Umbilical cord (tissue), 2 donors: ENCODE data around the gene SULT2B1. TPM values are rescaled to one million over a fixed set of nuclear protein-coding genes. Genes with fewer than 3 reads are reported as not detected.

Source experiments
- DNase-seq: peaks from one replicate; pipeline ENCODE4 v3.0.0-alpha.2; 2015; ENCODE audit warnings: low spot score
- total RNA-seq: library from RNA; depleted of rRNA; stranded (reverse); fragments of >200 nt; gene quantifications from one replicate; pipeline ENCODE4 v1.2.3, GENCODE V29; 2014; ENCODE audit warnings: low replicate concordance; ENCODE audit not compliant: insufficient read depth

SULT2B1 gene
- total RNA-seq, 1 donor from 2014 or later, result not detected

- DNase-seq, result no peak
These were observed 81.4 kb downstream of the SULT2B1 start for GRCh38 chr19:48633148-48634035.

GRCh38 chr19:48634036-48634342 lies 82.0 kb downstream of the SULT2B1 start:
- no peak for DNase-seq

- peak; percentile 94 for DNase-seq
These were observed 82.7 kb downstream of the SULT2B1 start for GRCh38 chr19:48634424-48635262.

GRCh38 chr19:48635263-48635965 lies 83.4 kb downstream of the SULT2B1 start:
- DNase-seq, result no peak

- no peak for DNase-seq
These were observed 84.2 kb downstream of the SULT2B1 start for GRCh38 chr19:48635966-48636858.

- no peak for DNase-seq
These were observed 85.0 kb downstream of the SULT2B1 start, which contains the start of gene DBP for GRCh38 chr19:48636859-48637448. Gene DBP (minus strand): TSS chr19:48637379. CDS start chr19:48636994, 385 bp downstream.

- peak; percentile 100 for DNase-seq
These were observed 85.5 kb downstream of the SULT2B1 start for GRCh38 chr19:48637449-48637947.

GRCh38 chr19:48637948-48638830 lies 86.2 kb downstream of the SULT2B1 start:
- DNase-seq, result peak; percentile 94

GRCh38 chr19:48638831-48639381 lies 86.9 kb downstream of the SULT2B1 start:
- DNase-seq, result no peak

GRCh38 chr19:48639483-48640375 lies 87.8 kb downstream of the SULT2B1 start:
- no peak for DNase-seq

GRCh38 chr19:48641850-48642249 lies 89.9 kb downstream of the SULT2B1 start:
- DNase-seq, result no peak

- no peak for DNase-seq
These were observed 90.9 kb downstream of the SULT2B1 start for GRCh38 chr19:48642862-48643261.

- no peak for DNase-seq
These were observed 92.4 kb downstream of the SULT2B1 start for GRCh38 chr19:48644355-48644754.

GRCh38 chr19:48644839-48645619 lies 93.1 kb downstream of the SULT2B1 start:
- DNase-seq, result peak; percentile 79

GRCh38 chr19:48645620-48646000 lies 93.6 kb downstream of the SULT2B1 start:
- DNase-seq, result no peak

GRCh38 chr19:48646001-48646721 lies 94.2 kb downstream of the SULT2B1 start, which contains the start of gene CA11:
Gene CA11 (minus strand): TSS chr19:48646187. CDS start chr19:48645632, 555 bp downstream.
- peak; percentile 93 for DNase-seq
